Stimulated activated CD4-positive, alpha-beta T cell treated with anti-CD3 and anti-CD28 coated beads, TNF-alpha, amount 100 ng/mL, for 1 hour (primary cell): ENCODE results near the gene DOCK1.
"Not testable (repeated sequence)": the region's sequence is repeated elsewhere in the genome, so short reads cannot be mapped to it uniquely, and the experiment has no call there.

Experiments used
- DNase-seq, 3 donors: peaks; one replicate each; pipeline ENCODE4 v3.0.0-alpha.2; 2020; ENCODE audit warnings: low read depth in 3 of 3, low spot score in 1 of 3

Gene DOCK1

DNA sequence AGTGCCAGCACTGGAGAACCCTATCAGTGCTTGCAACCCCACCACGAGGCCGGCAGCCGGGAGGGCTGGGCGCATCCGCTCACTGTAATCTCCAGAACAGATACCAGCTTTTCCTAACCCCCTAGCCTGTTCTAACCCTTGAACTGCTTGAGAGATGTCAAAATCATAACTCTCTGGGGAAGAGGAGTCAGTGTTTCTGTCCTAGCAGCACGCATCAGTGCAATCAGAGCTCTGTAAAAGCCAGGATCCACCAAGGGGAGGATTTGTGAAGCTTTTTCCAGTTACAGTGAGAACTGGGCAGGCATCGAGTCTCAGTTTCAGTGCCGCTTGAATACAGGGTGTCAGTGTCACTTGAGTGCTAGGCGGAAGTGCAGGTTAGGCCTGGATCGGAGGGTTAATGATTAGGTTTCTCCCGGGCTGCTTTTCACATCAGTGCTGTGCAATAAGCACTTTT is 395.7 kb downstream of the DOCK1 start:
- DNase-seq = no peak

DNA sequence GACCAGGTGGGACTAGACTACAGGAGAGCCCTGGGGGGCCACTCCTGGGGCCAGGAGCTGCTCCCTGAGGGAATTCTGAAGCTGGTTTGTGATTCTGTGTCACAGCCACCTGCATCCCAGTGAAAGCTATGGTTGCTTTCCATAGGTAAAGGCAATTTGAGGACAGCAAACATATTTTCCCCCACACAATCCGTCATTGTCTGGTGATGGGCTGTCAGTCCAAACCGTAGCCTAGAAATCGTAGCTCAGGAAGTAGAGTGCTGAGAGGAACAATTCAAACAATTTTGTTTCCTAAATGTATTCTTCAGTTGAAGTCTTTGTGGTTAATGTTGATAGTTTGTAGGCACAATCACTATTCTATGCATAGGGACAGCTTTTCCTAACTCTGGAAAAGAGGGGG is 397.1 kb downstream of the DOCK1 start:
- DNase-seq = no peak

DNA sequence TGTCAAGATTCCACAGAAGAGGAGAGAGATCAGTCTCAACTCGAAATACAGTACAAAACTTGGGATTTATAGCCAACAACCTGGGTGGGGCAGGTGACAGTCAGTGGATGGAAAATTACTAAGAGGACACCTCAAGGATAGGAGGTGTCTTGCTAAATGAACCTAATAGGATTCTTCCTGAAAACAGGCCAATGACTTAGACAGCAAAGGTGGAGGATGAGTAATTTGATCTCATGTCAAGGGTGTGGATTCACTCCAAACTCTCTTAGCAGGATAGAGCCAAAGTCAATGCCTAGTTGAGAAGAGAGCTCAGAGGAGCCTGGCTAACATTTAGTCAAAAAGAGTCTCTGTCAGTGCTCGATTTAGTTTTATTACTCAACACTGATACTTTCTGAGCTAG is 397.9 kb downstream of the DOCK1 start:
- no peak for DNase-seq

DNA sequence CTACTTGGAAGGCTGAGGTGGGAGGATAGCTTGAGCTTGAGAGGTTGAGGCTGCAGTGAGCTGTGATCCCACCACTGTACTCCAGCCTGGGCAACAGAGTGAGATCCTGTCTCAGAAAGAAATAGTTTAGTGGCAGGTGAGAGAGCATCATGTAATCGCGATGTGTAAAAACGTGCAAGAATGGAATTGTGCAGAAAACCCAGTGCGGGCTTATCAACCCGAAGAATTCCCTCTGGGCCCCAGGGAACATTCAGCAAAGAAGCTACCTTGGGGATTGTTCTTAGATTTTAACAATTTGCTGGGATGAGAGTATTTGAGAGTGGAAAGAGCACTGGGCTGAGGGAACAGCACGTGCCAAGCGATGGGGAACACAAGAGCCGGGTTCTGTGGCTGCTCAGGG is 398.5 kb downstream of the DOCK1 start:
- no peak for DNase-seq

DNA sequence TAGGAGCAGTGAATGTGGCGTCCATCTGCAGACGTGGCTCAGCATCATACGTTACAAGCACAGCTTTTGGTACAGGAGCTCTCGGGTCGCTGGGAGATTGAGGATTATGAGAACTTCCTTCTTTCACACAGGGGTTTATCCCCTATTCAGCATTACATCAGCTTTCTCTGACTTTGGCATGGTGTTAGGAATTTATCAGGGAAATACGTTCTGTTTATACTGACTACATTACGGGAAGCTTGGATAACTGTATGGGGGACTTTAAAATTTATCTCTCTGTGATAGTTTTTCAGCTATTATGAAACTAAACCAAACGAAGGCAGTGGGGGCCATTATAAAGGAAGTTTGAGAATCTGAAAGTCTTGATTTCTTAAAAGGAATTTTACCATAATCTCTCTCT is 401.3 kb downstream of the DOCK1 start:
- DNase-seq = no peak

DNA sequence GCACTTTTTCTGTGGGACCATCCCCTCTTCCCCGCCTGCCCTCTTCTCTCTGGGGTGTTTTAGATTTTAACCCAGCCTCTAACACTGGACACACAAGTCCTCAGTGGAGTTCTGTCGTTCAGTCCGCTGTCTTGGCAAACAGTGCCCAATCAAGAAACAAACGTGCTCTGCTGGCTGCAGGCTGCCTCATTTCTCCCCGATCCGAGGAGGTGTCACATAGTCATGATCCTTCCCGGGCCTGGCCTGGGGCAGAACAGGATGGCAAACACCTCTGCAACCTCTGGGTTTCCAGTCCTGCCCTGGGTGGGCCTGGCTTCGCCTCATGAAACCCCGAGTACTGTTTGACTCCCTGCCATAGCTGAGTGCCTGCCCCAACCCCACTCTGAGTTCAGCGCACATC is 402.1 kb downstream of the DOCK1 start:
- no peak for DNase-seq

DNA sequence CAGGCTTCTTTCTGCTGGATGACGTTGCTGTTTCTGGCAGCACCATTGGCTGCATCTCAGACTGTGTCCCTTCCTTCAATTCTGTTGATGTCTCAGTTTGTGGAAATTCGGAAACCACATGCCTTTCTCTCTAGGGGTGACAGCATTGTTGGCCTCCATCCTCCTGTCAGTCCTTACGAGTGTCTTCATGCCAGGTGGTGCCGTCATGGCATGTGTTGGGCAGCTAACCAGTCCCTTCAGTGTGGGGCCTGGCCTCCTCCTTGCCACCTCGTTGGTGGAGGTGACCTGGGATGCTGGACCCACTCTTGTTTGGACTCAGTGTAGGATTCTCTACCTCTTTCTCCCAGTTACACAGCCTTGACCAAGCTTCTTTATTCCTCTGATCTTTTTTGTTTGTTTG is 402.8 kb downstream of the DOCK1 start:
- no peak for DNase-seq

DNA sequence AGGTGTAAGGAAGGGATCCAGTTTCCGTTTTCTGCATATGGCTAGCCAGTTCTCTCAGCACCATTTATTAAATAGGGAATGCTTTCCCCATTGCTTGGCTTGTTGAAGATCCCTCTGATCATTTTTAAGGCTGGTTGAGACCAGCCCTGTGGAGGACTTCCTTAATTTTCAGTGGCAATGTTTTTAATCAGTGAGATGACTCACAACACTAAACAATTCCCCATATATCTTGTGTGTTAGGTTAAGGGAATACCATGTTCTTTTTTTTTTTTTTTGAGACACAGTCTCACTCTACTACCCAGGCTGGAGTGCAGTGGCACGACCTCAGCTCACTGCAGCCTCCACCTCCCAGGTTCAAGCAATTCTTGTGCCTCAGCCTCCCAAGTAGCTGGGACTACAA is 404.4 kb downstream of the DOCK1 start:
- DNase-seq = not testable (repeated sequence)

DNA sequence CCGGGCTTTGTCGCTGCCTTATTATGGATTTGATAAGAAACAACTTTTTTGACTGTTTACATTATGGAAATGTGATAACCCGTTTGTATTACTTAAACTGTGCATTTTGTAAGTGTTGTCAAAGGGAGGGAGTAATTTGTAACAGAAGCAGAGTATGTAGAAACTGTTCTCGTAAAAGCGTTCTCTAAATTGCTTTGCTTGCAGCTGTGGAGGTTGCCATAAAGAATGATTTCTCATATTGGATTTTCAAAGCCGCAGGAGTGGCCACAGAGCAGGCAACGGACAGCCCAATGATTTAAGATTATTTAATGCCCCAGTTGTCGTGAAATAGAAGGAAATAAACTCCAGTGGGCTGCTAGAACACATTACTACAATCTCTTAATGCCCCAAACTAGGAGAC is 405.2 kb downstream of the DOCK1 start:
- DNase-seq = no peak

DNA sequence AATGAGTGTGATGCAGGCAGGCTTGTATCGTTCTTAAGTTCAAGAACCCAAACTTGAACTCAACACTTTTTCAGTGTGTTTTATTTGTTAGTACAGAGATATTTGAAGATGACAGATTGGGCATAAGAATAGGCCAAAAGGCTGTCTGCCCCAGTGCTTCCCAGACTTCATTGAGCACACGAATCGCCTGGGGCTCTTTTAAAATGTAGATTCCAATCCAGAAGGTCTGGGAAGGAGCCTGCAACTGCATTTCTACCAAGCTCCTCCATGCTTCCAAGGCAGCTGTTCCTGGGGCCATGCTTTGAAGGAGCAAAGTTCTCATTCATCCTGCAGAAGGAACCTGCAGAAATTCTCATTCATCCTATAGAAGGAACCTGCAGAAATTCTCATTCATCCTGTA is 405.7 kb downstream of the DOCK1 start:
- no peak for DNase-seq

DNA sequence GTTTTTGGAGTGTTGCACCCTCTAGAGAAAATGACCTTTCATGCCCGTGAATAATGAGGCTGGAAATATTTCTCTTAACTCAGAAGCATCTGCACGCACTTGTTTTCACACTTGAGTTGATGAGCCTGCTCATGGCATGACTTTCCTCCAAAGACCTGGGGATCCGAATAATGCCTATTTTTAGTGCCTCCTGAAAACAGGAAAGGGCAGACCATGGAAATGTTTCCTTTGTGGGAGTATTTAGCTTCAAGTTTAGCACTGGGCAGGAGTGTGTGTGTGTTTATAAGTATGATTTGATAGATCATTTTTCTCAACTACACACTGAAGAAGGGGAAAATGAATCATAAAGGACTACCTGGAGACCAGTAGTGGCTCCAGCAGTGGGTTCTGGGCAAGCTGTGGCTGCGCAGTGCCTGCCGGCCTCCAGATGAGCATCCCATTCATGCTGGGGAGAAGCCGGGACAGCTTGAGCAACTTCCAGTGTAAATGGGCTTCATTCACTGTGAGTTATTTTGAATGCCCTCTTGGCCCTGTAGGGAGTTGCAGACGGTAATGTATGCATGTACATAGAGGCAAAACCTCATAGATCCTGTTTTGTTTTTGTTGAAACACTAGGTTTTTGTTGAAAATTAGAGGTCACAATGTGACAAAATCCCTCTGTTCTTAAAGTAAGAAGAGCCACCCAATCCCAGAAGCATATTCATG is 408.9 kb downstream of the DOCK1 start:
- DNase-seq = no peak

DNA sequence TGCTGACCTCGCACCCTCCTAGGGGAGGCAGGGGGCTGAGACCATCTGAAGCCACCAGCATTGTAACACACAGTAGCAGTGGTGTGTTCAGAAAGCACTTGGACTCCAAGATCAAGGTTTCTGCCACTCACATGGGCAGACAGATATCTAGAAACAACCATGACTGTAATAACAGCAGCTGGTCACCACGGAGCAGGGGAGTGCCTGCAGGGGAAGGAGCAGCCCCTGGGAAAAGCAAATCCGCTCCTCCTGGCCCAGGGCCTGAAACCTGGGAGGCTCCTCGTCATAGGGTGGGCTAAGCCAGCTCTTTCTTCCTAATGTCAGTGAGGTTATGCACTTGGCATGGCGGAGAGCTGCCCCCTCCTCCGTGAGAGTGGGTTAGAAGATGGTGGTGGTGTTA is 409.6 kb downstream of the DOCK1 start:
- no peak for DNase-seq

DNA sequence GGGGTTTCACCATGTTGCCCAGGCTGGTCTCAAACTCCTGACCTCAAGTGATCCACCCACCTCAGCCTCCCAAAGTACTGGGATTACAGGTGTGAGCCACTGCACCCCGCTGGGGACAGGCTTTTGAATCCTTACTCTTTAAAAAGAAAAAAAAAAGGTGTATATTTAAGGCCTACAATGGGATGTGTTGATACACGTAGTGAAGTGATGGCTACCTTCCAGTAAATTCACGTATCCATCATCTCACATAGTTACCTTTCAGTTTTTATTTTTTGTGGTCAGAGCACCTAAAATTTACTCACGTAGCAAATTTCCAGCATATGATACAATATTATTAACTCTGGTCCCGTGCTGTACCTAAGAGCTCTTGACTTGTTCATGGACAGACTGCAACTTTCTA is 410.7 kb downstream of the DOCK1 start:
- no peak for DNase-seq

DNA sequence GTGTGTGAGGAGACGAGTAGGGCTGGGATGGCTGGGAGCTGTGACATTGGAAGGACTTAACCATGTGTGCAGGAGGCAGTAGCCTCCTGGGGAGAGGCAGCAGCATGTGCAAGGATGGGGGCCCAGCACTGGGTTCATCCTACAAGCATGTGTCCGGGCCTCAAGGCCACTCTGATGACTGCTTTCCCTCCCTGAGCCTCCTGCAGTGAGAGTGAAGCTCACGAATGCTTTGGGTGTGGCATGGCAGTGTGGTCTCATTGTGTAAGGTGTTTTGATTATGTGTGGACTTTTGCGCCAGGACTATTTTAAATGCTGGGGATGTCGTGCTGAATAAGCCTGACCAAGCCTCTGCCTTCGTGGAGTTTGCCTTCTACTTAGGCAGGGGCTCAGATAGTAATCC is 413.2 kb downstream of the DOCK1 start:
- no peak for DNase-seq

DNA sequence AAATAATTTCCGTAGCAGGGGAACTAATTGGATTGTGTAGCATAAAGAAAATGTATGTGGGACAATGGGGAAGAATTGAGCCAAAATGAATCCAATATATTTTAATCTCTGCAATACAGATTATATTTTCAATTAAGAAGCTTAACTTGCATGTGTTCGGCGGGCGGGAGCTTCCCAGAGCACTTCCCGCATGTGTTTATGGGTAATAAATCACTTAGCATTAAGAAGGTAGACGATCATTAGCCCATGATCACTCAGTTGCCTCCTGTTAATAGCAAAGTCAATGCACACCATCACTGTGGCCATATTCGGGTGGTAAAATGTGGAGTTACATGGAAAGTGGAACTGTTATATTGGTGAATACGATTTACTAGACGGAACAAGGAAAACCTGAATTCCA is 414.0 kb downstream of the DOCK1 start:
- no peak for DNase-seq

DNA sequence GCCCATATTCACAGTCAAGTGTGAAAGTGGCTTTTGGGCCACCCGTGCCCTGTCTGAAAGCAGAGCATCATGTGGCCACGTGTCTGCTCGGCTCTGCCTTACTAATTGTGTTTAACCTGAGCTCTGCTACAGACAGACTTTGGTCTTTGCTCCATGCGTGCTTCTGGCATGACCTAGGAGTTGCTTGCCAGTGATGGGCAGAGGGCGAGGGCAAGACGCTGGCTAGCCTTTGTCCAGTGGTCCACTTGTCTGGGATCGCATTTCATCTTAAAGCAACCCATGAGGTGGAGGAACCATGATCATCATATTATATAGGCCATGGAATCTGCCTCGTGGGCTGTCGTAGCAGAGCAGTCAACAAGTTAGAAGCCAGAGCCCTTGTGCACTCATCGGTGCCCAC is 414.5 kb downstream of the DOCK1 start:
- DNase-seq = no peak

DNA sequence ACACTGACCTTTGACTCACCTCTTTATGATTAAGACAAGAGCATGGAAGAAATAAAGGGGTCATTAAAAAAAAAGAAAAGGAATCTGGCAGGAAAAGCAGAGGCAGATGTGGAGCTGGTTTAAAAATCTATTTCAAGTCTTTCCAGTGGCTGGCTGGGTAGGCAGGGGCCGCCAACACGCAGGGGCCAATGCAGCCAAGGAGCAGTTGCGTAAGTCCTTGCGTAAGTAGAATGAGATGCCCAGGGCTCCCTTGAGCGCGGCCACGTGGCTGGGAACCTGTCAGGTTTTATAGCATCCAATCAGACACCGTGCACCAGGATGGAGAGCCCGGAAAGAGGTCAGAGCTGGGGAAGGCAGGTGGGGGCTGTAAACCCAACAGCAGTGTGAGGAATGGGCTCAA is 414.9 kb downstream of the DOCK1 start:
- no peak for DNase-seq

DNA sequence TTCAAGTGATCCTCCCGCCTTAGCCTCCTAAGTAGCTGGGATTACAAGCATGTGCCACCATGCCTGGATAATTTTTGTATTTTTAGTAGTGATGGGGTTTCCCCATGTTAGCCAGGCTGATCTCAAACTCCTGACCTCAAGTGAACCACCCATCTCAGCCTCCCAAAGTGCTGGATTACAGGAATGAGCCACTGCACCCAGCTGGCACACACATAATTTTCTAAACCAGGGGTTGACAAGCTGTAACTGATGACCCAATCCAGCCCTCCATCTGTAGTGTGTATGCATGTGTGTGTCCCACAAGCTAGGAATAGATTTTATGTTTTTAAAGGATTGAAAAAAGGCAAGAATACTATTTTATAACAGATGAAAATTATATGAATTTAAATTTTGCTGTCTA is 417.1 kb downstream of the DOCK1 start:
- DNase-seq = no peak

DNA sequence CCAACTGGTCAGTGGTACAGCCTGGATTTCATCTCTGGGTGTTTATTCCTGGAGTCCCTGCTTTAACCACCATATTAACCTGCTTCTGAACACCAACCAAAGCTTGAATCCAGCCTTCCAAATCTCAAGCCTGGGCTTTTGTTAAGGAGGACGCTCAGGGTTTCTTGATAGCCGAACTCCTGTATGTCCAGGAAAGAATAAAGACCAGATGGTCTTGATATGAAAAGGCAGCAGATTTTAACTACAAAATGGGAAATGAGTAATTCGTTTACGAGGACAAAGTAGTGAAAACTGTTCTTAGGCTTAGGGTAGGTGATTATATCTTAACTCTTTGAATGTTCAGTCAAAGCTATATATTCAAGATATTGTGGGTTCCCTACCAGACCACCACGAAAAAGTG is 420.3 kb downstream of the DOCK1 start:
- no peak for DNase-seq

DNA sequence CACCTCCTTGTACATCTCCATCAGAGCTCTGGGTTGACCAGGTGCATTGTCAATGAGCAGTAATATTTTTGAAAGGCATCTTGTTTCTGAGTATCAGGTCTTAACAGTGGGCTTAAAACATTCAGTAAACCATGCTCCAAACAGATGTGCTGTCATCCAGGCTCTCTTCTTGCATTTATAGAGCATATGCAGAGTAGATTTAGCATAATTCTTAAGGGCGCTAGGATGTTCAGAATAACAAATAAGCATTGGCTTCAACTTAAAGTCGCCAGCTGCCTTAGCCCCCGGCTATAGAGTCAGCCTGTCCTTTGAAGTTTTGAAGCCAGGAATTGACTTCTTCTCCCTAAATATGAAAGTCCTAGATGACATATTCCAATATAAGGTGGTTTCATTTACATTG is 421.7 kb downstream of the DOCK1 start:
- DNase-seq = no peak

DNA sequence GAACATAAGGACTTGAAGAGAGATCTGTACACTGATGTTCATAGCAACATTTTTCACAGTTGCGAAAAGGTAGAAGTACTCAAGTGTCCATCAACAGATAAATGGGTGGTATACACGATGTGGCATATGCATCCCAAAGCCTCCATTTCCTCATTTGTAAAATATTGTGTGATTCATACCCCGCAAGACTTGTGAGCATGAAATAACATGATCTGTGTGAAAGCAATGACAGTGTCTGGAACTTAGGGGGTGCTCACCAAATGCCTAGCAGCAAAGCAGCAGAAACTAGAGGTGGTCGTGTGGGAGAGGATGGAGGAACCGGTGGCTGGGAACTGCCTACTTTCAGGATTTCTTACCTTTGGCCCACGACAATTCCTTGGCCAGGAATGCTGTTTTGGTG is 426.5 kb downstream of the DOCK1 start:
- no peak for DNase-seq

DNA sequence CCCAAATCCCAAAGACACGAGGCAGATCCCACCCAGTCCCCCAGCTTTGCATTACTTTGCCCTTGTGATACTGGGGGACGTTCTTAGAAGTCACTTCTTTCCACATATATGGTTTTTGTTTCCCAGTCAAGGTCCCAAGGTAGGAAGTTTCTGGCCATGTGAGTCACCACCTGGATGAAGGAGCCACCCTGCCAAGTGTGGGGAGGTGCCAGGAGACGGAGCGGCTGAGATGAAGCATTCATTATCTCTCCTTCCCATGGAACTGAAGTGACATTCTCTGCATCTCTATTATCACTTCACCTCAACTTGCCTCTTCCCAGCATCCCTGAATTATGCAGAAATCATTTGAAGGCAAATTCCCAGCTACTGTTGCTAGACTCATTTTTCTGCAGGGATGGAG is 427.4 kb downstream of the DOCK1 start:
- no peak for DNase-seq

DNA sequence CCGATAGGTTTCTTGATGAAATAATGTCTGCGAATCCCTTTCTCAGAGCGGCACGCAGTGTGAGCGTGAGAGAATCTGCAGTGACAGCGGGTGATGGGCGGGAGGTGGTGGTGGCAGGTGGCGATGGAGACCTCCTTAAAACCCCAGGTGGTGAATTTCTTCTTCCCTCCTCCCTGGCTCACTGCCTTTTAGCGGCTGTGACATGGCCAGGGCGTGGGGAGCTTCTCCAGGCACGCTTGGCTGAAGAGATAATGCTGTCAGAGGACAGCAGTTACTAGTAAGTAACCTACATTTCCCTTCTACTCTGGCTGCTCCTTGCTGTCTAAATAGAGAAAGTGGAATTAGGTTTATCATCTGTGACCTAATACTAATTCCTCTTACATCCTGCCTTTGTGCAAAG is 432.6 kb downstream of the DOCK1 start:
- no peak for DNase-seq
